Neural cell (in vitro differentiated cells): ENCODE measurements around the gene GAREM1.

Source experiments
- POLR2AphosphoS5 ChIP-seq: IDR thresholded peaks from 2 replicates; pipeline ENCODE4 v1.6.1; 2012
- TF ChIP-seq, protein P1 (sequence below): fragments of 450-650 bp; IDR thresholded peaks from 2 replicates; pipeline ENCODE4 v1.5.1; 2014; ENCODE audit warnings: antibody characterized with exemption, mild to moderate bottlenecking, moderate library complexity; ENCODE audit not compliant: poor library complexity, severe bottlenecking

DNA sequence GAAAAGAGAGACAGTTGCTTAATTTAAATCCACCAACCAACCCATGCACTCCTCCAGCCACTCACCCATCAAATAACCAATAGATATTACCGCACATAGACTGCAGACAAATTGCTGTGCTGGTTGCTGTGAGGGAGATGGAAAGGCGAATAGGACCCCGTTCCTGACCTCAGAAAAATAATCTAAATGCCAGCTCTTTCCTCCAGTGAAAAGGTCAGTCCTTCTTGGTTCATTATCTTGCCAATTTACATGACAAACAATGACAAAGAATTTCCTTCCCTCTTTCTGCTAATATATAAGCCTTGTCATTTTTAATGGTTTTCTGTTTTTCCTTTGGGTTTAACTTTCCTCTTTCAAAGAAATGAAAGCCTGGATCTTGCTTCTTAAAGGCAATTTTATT lies 219.2 kb downstream of the GAREM1 start:
- TF ChIP-seq, protein P1, sequence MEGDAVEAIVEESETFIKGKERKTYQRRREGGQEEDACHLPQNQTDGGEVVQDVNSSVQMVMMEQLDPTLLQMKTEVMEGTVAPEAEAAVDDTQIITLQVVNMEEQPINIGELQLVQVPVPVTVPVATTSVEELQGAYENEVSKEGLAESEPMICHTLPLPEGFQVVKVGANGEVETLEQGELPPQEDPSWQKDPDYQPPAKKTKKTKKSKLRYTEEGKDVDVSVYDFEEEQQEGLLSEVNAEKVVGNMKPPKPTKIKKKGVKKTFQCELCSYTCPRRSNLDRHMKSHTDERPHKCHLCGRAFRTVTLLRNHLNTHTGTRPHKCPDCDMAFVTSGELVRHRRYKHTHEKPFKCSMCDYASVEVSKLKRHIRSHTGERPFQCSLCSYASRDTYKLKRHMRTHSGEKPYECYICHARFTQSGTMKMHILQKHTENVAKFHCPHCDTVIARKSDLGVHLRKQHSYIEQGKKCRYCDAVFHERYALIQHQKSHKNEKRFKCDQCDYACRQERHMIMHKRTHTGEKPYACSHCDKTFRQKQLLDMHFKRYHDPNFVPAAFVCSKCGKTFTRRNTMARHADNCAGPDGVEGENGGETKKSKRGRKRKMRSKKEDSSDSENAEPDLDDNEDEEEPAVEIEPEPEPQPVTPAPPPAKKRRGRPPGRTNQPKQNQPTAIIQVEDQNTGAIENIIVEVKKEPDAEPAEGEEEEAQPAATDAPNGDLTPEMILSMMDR, result no peak
- TF ChIP-seq POLR2AphosphoS5, result no peak
